Stimulated activated CD8-positive, alpha-beta memory T cell treated with anti-CD3 and anti-CD28 coated beads, Interleukin-2, amount 100 ng/mL, for 1 hour (primary cell): ENCODE measurements around the gene GABRD.

ENCODE experiments used
- DNase-seq, 2 donors: peaks; one replicate each; pipeline ENCODE4 v3.0.0-alpha.2; 2020; ENCODE audit warnings: low read depth in 2 of 2

GABRD gene

DNA sequence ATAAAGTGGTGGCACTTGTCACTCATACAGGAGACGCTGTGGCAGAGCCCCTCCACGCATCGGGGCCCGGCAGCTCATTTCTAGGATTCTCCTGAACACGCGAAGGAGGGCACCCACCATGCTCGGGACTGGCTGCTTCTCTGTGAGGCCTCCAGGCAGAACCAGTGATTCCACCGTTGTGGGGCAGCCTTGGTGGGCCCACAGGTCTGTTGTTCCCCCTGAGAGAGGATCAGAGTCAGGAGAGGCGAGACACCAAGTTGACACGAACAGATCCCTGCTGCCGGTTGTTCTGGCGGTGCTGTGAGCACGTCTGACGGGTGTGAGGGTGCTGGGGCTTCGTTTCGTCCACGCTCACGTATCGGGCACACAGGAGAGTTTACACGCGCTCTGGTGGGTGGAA is 57.7 kb downstream of the GABRD start:
- DNase-seq = no peak

DNA sequence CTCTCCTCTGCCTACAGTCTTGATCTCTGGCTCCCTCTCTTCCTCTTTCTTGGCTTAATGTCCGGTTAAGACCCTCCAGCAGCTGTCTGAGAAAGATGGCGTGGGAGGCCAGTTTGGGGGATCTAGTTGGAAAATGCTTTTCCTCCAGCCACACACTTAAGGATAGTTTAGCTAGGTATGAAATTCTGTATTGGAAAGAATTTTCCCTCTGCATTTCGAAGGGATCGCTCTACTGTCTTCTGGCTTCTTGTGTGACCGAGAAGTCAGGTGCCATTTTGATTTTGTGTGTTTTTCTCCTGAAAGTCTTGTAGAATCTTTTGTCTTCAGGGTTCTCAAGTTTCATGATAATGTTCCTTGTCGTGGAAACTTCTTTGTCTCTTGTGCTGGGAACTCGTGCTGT is 59.0 kb downstream of the GABRD start:
- no peak for DNase-seq

DNA sequence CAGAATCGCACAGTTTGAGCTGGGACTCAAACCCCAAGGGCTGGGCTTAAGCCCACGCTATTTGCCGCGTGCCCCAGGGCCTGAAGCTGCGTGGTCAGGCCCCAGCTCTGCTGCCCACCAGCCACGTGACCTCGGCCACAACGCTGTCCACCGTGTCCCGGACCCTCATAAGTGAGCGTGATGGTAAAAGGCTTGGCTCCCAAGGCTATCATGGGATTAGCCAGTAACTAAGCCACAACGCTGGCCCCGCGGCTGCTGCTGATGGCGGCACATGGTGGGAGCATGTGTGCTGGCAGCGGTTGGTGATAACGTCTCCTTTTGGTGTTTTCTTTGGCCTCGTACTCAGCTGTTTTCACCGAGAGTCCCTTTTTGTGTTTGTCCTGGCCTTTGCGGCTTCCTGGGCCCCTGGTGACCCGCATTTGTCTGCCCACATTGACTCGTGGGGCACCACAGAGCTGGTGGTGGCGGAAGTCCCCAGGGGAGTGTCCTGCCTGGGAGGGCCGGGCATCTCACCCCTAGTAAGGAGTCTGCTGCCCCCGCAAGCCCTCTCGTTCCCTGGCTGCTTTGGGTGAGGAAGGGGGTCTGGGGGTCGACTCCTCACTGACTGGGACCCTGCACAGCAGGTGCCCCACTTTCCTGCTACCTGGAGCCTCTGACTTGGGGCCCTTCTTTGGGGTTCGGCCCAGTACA is 60.4 kb downstream of the GABRD start:
- no peak for DNase-seq

DNA sequence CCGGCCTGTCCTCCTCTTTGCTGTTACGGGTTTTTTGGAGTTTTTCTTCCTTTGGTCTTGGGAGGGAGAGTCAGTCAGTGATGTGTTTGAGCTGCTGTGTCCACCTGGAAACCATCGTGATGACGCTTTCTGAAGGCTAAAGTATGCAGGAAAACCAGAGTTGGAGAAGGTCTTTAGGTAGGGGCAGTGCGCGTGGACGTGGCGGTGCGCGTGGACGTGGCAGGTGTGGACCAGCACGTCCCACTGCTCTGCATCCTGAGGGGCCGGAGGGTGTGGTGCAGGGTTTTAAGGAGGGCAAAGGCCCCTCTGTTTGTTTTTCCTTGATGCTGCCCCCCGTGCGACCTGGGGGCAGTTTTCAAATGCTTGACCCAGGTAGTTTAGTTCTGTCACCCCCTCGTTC is 61.0 kb downstream of the GABRD start:
- DNase-seq = no peak
